Osteoblast (primary cell): ENCODE data around the gene HOXA2. TPM values are rescaled to one million over a fixed set of nuclear protein-coding genes. Genes with fewer than 3 reads are reported as not detected.

Experiments used
- DNase-seq: peaks from one replicate; pipeline ENCODE4 v3.0.0; 2011; ENCODE audit warnings: low spot score, mixed read lengths; ENCODE audit not compliant: insufficient read length; ENCODE audit errors: missing footprints
- H2AFZ ChIP-seq: 2 replicates; pipeline ENCODE4 v1.6.0; 2011; ENCODE audit warnings: mild to moderate bottlenecking, low read length
- H3K27ac ChIP-seq: 2 replicates; pipeline ENCODE4 v1.5.1; 2011; ENCODE audit warnings: mild to moderate bottlenecking, low read depth, low read length, moderate library complexity
- H3K27me3 ChIP-seq: 2 replicates; pipeline ENCODE4 v1.6.0; 2012; ENCODE audit warnings: mild to moderate bottlenecking, control low read depth, inconsistent platforms, low read length, moderate library complexity; ENCODE audit not compliant: insufficient read depth
- H3K36me3 ChIP-seq: 2 replicates; pipeline ENCODE4 v1.5.1; 2011; ENCODE audit warnings: mild to moderate bottlenecking, low read length, control low read depth, moderate library complexity; ENCODE audit not compliant: insufficient read depth
- H3K4me1 ChIP-seq: 2 replicates; pipeline ENCODE4 v1.5.1; 2011; ENCODE audit warnings: mild to moderate bottlenecking, low read length, control low read depth, moderate library complexity; ENCODE audit not compliant: insufficient read depth
- H3K4me2 ChIP-seq: 2 replicates; pipeline ENCODE4 v1.6.0; 2011; ENCODE audit warnings: mild to moderate bottlenecking, low read length; ENCODE audit not compliant: insufficient read depth
- H3K4me3 ChIP-seq: fragments of 200-600 bp; sonication (generic); 3 replicates; pipeline ENCODE4 v1.5.1; 2012; ENCODE audit warnings: mild to moderate bottlenecking, low read length, inconsistent platforms; ENCODE audit not compliant: insufficient read depth
- H3K79me2 ChIP-seq: 2 replicates; pipeline ENCODE4 v1.6.0; 2012; ENCODE audit warnings: mild to moderate bottlenecking, low read length, control low read depth, inconsistent platforms; ENCODE audit not compliant: insufficient read depth
- H3K9me3 ChIP-seq: 2 replicates; pipeline ENCODE4 v1.5.1; 2011; ENCODE audit warnings: low read depth, low read length, control low read depth
- H4K20me1 ChIP-seq: 2 replicates; pipeline ENCODE4 v1.6.0; 2012; ENCODE audit warnings: mild to moderate bottlenecking, low read length, control low read depth; ENCODE audit not compliant: insufficient read depth
- total RNA-seq: library from RNA; depleted of rRNA; stranded (reverse); fragments of >200 nt; gene quantifications from 2 replicates; pipeline ENCODE4 v1.2.3, GENCODE V29; 2012
- TF ChIP-seq, protein P1 (sequence below): IDR thresholded peaks from 2 replicates; pipeline ENCODE4 v1.5.1; 2011; ENCODE audit warnings: mild to moderate bottlenecking, low read depth, low read length, moderate library complexity; ENCODE audit errors: extremely low read depth

The HOXA2 gene
- total RNA-seq, 1 donor: 0.36 TPM

DNA sequence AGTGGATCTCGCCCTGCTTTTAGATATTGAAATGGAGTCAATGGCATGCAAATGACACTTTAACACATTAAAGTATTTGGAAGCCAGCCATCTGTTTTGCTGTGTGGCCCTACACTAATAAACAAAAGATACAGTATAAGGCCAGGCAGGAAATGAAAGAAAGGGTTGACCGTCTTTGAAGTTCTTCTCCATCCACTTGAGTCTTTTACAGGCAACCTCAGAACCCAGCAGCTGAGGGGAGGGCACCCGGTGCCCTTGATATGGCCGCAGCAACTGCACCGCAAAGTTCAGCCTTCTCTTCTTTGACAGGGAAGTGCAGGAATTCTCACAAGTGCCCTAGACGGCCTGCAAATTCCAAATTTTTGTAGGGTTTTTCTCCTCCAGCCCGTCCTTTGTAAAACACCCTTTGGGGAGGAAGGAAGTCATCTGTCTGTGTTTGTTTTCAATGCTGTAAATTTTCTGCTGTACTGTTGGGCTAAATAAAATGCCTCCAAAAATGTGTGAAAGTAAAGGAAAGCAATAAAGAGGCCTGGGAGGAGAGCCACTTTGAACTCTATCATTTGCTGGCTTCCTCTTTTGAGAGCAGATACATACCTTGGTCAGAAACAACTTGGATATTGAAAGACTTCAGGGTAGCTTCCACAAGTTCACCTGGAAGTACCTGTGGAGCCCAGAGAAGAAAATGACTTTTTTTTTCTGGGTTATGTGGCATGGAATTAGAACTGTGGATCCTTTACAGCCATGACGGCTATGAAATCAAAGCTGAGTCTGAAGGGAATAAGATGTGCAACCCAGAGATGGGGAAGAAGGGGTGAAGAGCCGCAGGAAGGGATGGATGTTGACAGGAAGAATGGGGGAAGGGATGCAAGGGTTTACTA is 10.3 kb downstream of the HOXA2 start:
- Histone ChIP-seq H3K79me2 (peaks cover 28% of the 10 kb centered on the region), H4K20me1 (peaks cover 1% of the 10 kb centered on the region), H2AFZ (no peak overlapping the region), H3K4me2 (no peak overlapping the region), H3K4me3 (no peak overlapping the region), H3K4me1 (peaks cover 11% of the 10 kb centered on the region), H3K36me3 (no peaks in the 10 kb centered on the region), H3K27me3 (no peaks in the 10 kb centered on the region), H3K27ac (no peak overlapping the region), H3K9me3 (no peaks in the 10 kb centered on the region)
- no peak for DNase-seq
- TF ChIP-seq, protein P1, sequence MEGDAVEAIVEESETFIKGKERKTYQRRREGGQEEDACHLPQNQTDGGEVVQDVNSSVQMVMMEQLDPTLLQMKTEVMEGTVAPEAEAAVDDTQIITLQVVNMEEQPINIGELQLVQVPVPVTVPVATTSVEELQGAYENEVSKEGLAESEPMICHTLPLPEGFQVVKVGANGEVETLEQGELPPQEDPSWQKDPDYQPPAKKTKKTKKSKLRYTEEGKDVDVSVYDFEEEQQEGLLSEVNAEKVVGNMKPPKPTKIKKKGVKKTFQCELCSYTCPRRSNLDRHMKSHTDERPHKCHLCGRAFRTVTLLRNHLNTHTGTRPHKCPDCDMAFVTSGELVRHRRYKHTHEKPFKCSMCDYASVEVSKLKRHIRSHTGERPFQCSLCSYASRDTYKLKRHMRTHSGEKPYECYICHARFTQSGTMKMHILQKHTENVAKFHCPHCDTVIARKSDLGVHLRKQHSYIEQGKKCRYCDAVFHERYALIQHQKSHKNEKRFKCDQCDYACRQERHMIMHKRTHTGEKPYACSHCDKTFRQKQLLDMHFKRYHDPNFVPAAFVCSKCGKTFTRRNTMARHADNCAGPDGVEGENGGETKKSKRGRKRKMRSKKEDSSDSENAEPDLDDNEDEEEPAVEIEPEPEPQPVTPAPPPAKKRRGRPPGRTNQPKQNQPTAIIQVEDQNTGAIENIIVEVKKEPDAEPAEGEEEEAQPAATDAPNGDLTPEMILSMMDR: no peak

DNA sequence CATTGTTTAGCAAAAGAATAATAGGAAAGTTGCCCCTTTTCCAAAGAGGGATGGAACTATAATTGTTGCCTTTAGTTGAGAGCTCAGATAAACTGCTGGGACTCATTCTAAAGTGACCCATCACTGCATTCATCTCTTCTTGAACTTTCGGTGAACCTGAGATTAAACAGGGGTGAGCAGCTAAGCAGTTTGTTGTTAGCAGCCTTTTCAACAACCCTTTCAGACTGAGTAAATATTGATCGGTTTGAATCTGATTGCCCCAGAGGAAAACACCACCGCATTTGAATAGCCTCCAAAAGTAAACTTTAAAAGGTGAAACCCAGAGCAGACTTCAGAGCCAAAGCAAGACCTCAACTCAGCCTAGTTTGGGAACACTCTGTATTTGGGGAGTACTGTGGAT is 11.4 kb downstream of the HOXA2 start:
- Histone ChIP-seq H3K27ac (no peak overlapping the region), H3K4me1 (peaks cover 8% of the 10 kb centered on the region), H2AFZ (no peak overlapping the region), H3K79me2 (peaks cover 17% of the 10 kb centered on the region), H3K9me3 (no peaks in the 10 kb centered on the region), H3K4me2 (no peak overlapping the region), H3K27me3 (no peaks in the 10 kb centered on the region), H4K20me1 (no peaks in the 10 kb centered on the region), H3K36me3 (no peaks in the 10 kb centered on the region), H3K4me3 (no peak overlapping the region)
- TF ChIP-seq, protein P1: no peak
- DNase-seq: no peak

DNA sequence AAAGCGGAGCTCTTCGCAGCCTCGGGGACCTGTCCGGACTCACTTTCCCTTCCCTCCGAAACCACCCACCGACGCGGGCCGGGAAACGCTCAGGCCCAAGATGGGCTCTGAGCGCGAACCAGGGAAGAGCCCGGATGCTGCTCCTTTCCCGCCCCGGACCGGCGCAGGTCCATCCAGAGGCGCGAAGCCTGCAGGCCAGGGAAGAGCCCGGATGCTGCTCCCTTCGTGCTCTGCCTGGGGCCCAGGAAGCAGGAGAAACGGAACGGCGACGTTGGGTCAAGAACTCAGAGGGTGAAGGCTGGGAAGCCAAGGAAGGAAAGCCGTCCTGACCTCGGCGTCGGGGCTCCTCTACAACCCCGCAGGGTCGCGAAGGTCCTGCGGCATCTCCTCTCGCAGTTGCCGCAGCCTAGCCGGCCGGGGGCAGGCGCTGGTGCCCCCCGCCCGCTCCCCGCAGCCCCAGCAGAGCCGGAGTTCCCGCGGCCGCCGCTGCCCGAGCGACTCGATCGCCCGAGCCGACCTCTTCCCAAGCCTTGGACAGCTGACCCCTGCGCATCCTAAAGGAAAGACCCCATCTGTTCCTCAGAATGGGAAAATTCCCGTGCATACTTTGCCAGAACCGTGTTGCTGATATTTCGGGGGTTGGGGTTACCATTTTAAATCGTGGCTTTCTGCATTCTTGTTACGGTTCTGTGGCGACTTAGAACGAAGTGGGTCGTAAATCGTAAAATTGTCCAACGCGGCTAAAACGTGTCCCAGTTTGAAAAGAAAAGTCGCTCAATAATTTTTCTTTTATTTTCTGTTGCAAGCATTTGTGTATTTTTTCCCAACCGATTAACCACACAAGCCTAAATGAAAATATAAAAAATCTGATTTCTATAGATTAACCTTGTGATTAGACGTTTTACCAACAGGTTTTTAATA is 14.2 kb downstream of the HOXA2 start:
- no peaks in the 10 kb centered on the region for H4K20me1 ChIP-seq
- peak overlapping the region; percentile 13 for H2AFZ ChIP-seq
- H3K27ac ChIP-seq: no peak overlapping the region
- TF ChIP-seq, protein P1: no peak
- peak overlapping the region; percentile 27 for H3K4me3 ChIP-seq
- no peaks in the 10 kb centered on the region for H3K9me3 ChIP-seq
- H3K79me2 ChIP-seq: no peaks in the 10 kb centered on the region
- no peaks in the 10 kb centered on the region for H3K4me1 ChIP-seq
- no peaks in the 10 kb centered on the region for H3K27me3 ChIP-seq
- H3K4me2 ChIP-seq: peak overlapping the region; percentile 41
- no peaks in the 10 kb centered on the region for H3K36me3 ChIP-seq
- no peak for DNase-seq

DNA sequence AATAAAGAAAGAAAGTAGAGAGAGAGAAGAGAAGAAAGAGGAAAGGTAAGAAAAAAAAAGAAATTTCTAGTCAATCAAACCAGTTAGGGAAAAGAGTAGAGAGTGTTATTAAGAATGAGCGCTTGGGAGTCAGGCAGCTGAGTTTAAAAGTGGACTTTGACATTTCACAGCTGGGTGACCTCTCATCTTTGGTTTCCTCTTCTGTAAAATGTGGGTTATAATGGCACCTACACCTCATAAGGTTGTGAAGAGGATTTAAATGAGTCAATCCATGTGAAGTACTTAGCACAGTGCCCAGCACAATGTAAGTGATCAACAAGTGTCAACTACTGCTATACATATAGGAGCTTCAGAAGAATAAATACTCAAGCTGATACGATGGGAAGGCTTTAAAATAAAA is 18.8 kb downstream of the HOXA2 start:
- no peak for DNase-seq
- no peaks in the 10 kb centered on the region for H4K20me1 ChIP-seq

More for the DNA sequence above, 18.8 kb downstream of the HOXA2 start:
- TF ChIP-seq, protein P1: no peak
- H3K27me3 ChIP-seq: no peaks in the 10 kb centered on the region
- no peak overlapping the region for H3K4me3 ChIP-seq
- H3K36me3 ChIP-seq: no peaks in the 10 kb centered on the region
- H3K27ac ChIP-seq: no peak overlapping the region
- no peaks in the 10 kb centered on the region for H3K79me2 ChIP-seq
- peaks cover 4% of the 10 kb centered on the region for H3K4me1 ChIP-seq
- H2AFZ ChIP-seq: no peak overlapping the region
- no peaks in the 10 kb centered on the region for H3K9me3 ChIP-seq
- no peak overlapping the region for H3K4me2 ChIP-seq
